Common myeloid progenitor, CD34-positive (primary cell): Measurements from ENCODE around the gene UGT1A3.
A peak's percentile ranks its signal among the peaks of the same experiment; 100 is the strongest.

Experiments
- CTCF ChIA-PET: fragments of 350-600 bp; sonication (Branson Sonifier 250); formaldehyde crosslinking; loops from one replicate; lab custom pipeline; 2021; ENCODE audit warnings: antibody characterized with exemption; lab: Charles Lee
- POLR2A ChIA-PET: fragments of 350-600 bp; sonication (Branson Sonifier 250); formaldehyde crosslinking; loops from one replicate; lab custom pipeline; 2021; ENCODE audit warnings: antibody characterized with exemption; lab: Charles Lee
- DNase-seq, 3 donors: peaks; one replicate each; pipeline versions ENCODE4 v3.0.0 to v3.0.0-alpha.2; 2013
- H3K27ac ChIP-seq, 2 experiments: 1 replicate in 1 of 2; 2 replicates in 1 of 2; pipeline ENCODE4 v1.7.0; 2013; ENCODE audit warnings: inconsistent platforms in 2 of 2, low read length in 2 of 2, mild to moderate bottlenecking in 2 of 2, low read depth in 1 of 2, moderate library complexity in 1 of 2; ENCODE audit not compliant: severe bottlenecking in 2 of 2, insufficient read depth in 1 of 2, poor library complexity in 1 of 2
- H3K27me3 ChIP-seq, 5 experiments: replicated peaks in 2 of 5; 1 replicate in 3 of 5; 2 replicates in 2 of 5; pipeline versions ENCODE4 v1.6.1 to v1.7.0; 2013; ENCODE audit warnings: low read length in 4 of 5, mild to moderate bottlenecking in 2 of 5, moderate library complexity in 2 of 5, inconsistent platforms in 1 of 5; ENCODE audit not compliant: insufficient read depth in 5 of 5, control insufficient read depth in 4 of 5
- H3K36me3 ChIP-seq, 4 experiments: 1 replicate in 2 of 4; 2 replicates in 2 of 4; pipeline versions ENCODE4 v1.6.1 to v1.7.0; 2013; ENCODE audit warnings: low read length in 3 of 4, control low read depth in 1 of 4, mild to moderate bottlenecking in 1 of 4; ENCODE audit not compliant: control insufficient read depth in 4 of 4, insufficient read depth in 4 of 4
- H3K4me1 ChIP-seq, 4 experiments: 1 replicate in 3 of 4; 2 replicates in 1 of 4; pipeline versions ENCODE4 v1.6.1 to v1.7.1; 2013; ENCODE audit warnings: low read length in 3 of 4, mild to moderate bottlenecking in 3 of 4, control low read depth in 1 of 4, inconsistent platforms in 1 of 4, moderate library complexity in 1 of 4; ENCODE audit not compliant: control insufficient read depth in 4 of 4, insufficient read depth in 4 of 4; ENCODE audit errors: control extremely low read depth in 1 of 4
- H3K4me3 ChIP-seq, 7 experiments: 1 replicate in 4 of 7; 2 replicates in 3 of 7; pipeline versions ENCODE4 v1.5.1 to v1.7.0; 2013; ENCODE audit warnings: mild to moderate bottlenecking in 7 of 7, low read length in 6 of 7, moderate library complexity in 6 of 7, inconsistent platforms in 2 of 7, low read depth in 2 of 7, control low read depth in 1 of 7; ENCODE audit not compliant: insufficient read depth in 4 of 7, control insufficient read depth in 1 of 7; ENCODE audit errors: extremely low read depth in 1 of 7
- H3K9me3 ChIP-seq, 5 experiments: 1 replicate in 4 of 5; 2 replicates in 1 of 5; pipeline versions ENCODE4 v1.6.1 to v1.7.1; 2013; ENCODE audit warnings: low read length in 4 of 5, mild to moderate bottlenecking in 2 of 5, inconsistent platforms in 1 of 5, low read depth in 1 of 5, moderate library complexity in 1 of 5; ENCODE audit not compliant: control insufficient read depth in 4 of 5, insufficient read depth in 2 of 5; ENCODE audit errors: control extremely low read depth in 1 of 5
- WGBS: methylation state at CpG from one replicate; pipeline ENCODE4 v1.1.5; 2013; ENCODE audit not compliant: insufficient coverage; 5-methylcytosine and 5-hydroxymethylcytosine counted together

The UGT1A3 gene

DNA sequence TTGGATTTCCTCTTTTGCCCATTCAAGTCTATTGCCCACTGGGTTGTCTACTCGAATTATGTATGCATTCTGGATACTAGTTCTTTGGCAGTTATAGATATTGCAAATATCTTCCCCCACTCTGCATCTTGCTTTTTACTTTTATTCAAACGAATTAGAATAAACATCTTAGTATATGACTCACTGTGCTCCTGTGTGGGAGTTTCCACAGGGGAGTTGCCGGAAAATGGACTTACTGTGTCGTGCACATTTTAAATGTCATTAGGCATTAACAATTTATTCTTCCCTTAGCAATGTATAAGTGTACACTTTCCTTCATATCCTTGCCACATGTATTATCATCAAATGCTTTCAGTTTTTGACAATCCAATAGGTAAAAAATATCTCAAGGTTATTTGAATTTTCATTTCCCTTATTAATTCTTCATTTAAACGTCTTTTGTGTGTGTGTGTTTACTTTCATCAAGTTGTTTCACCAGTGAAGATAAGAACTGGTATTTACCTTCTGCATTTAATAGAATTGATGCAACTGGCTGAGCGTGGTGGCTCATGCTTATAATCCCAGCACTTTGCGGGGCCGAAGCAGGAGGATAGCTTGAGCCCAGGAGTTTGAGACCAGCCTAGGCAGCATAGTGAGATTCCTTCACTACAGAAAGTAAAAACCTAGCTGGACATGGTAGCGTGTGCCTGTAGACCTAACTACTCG lies 20.8 kb upstream of the UGT1A3 start:
- Histone ChIP-seq H3K36me3 (no peaks in the 10 kb centered on the region), H3K9me3 (no peaks in the 10 kb centered on the region), H3K27me3 (no peaks in the 10 kb centered on the region), H3K4me1 (no peaks in the 10 kb centered on the region), H3K27ac (no peak overlapping the region), H3K4me3 (no peak overlapping the region)
- ChIA-PET POLR2A (no interaction called here), CTCF (no interaction called here)
- DNase-seq = no peak
- 96% methylated on average over 8 of the region's 10 CpGs for WGBS

DNA sequence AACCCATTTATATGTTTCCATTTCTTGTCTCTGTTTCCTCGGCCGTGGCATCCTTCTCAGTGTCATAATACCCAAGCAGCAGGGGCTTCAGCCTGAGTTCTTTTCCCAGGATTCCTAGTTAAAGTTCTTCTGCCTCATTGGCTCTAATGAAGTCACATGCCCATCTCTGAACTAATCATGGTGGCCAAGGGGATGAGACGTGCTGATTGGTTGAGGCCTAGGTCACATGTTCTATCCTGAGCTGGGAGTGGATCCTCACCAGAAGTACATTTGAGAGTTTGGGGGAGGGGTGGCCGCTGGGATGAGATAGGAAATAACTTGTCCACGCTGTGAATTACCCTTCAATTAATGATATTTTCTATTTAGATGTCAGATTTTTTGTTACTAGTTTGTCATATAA lies 19.9 kb upstream of the UGT1A3 start:
- WGBS = 90% methylated on average over 2 of the region's 5 CpGs

DNA sequence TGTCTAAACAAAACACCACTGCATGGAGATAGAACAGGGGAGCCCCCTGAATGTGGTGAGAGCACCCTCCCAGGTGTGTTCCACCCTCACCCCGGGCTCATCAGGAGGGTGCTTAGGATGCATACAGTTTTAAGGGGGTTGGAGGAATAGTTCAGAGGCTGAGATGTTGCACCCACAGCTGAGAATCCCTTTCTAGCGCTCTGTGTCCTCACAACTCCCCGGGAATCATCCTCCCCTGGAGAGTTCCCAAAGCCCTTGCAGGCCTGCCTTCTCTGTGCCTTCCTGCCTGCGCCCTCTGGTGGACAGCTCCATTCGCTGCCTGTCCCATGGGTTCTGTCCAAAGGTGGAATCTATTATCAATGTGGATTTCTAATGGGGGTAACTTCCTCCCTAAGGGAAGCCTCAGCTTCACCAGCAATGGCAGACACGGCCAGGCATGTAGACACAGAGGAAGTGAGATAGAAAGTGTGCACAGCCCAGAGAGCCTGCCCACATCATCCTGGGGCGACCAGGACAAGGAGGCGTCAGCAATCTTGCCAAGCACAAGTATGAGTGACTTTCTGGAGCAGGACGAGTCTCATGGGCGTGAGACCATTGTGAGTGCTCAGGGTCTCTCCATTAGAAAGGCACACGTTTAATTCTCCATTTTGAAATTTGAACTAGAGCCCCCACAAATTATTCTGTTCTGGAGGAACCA lies 17.4 kb upstream of the UGT1A3 start:
- ChIA-PET CTCF (interaction anchor here (0.6 to 1.1 kb wide), 7 partner anchors 15 to 1955 kb away, joined by 3 to 4 read pairs (median 3); no protein-coding TSS in a partner anchor), POLR2A (no interaction called here)
- Histone ChIP-seq H3K4me3 (no peak overlapping the region), H3K9me3 (no peaks in the 10 kb centered on the region), H3K27me3 (no peaks in the 10 kb centered on the region), H3K27ac (no peak overlapping the region), H3K36me3 (no peaks in the 10 kb centered on the region), H3K4me1 (no peaks in the 10 kb centered on the region)
- WGBS = 52% methylated on average over 8 of the region's 11 CpGs
- DNase-seq = peak; percentile 46 to 69 (median 65)

More for the DNA sequence above, 19.9 kb upstream of the UGT1A3 start:
- H3K9me3 ChIP-seq = no peaks in the 10 kb centered on the region
- no peak overlapping the region for H3K27ac ChIP-seq
- no peaks in the 10 kb centered on the region for H3K36me3 ChIP-seq
- DNase-seq = no peak
- ChIA-PET POLR2A (no interaction called here), CTCF (no interaction called here)
- H3K4me3 ChIP-seq = no peak overlapping the region
- H3K4me1 ChIP-seq = no peaks in the 10 kb centered on the region
- no peaks in the 10 kb centered on the region for H3K27me3 ChIP-seq

DNA sequence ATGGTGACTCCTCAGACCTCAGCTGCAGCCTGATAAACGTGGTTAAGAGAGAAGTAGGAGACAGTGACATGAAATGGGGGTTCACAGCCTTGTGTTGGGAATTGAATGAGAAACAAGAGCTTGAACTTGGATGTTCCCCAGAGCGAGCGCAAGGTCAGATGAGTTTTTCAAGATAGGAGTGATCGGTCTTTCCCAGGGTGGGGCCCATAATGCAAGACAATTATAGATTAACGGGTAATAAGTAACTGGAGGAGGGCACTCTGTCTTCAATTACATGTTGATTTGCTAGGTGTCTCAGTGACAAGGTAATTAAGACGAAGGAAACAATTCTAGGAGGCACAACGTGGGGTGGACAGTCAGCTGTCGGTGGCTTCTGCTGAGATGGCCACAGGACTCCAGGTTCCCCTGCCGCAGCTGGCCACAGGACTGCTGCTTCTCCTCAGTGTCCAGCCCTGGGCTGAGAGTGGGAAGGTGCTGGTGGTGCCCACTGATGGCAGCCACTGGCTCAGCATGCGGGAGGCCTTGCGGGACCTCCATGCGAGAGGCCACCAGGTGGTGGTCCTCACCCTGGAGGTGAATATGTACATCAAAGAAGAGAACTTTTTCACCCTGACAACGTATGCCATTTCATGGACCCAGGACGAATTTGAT lies 16.1 kb upstream of the UGT1A3 start, which contains the start of gene UGT1A5:
UGT1A5 (plus strand) TSS at position 297 of the 651 bp plus-strand sequence; CDS start at position 382, 85 bp downstream.
- DNase-seq = no peak
- POLR2A ChIA-PET = no interaction called here
- WGBS = 95% methylated on average over 14 of the region's 14 CpGs

DNA sequence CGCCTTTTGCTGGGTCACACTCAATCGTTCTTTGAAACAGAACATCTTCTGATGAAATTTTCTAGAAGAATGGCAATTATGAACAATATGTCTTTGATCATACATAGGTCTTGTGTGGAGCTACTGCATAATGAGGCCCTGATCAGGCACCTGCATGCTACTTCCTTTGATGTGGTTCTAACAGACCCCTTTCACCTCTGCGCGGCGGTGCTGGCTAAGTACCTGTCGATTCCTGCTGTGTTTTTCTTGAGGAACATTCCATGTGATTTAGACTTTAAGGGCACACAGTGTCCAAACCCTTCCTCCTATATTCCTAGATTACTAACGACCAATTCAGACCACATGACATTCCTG lies 15.6 kb upstream of the UGT1A3 start:
- 87% methylated on average over 4 of the region's 7 CpGs for WGBS
- H3K9me3 ChIP-seq = no peaks in the 10 kb centered on the region
- ChIA-PET CTCF (no interaction called here), POLR2A (no interaction called here)
- no peaks in the 10 kb centered on the region for H3K4me1 ChIP-seq
- DNase-seq = no peak
- H3K27me3 ChIP-seq = peaks cover 0 to 4% (median 2%) of the 10 kb centered on the region in 5 experiments
- H3K36me3 ChIP-seq = no peaks in the 10 kb centered on the region
- H3K4me3 ChIP-seq = no peak overlapping the region
- no peak overlapping the region for H3K27ac ChIP-seq

More for the DNA sequence above, 16.1 kb upstream of the UGT1A3 start, which contains the start of gene UGT1A5:
- Histone ChIP-seq H3K27me3 (peaks cover 0 to 4% (median 2%) of the 10 kb centered on the region in 5 experiments), H3K36me3 (no peaks in the 10 kb centered on the region), H3K9me3 (no peaks in the 10 kb centered on the region), H3K27ac (no peak within 1 kb of the TSS), H3K4me1 (no peaks in the 10 kb centered on the region), H3K4me3 (no peak within 1 kb of the TSS)
- CTCF ChIA-PET = interaction anchor here (0.9 kb wide), 1 partner anchor 13 kb away, joined by 3 read pairs; no protein-coding TSS in a partner anchor

DNA sequence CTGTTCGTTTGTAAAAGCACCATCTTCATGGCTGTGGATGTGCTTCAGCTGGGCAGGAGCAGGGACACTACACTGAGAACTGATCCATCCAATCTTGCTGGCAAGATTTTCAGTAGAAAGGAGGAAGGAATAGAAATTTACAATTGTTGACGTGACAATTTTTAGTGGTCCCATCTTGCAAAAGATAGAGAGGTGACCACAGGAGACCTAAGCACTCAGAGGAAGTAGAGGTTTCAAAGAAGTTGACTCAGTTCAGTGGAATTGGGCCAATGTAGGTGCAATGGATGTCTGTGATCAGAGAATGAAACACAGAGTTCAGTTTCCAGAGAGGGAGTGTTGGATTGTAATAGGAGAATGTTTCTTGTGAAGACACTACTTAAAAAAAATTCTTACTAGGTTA lies 14.7 kb upstream of the UGT1A3 start:
- H3K27me3 ChIP-seq = peaks cover 0 to 4% (median 2%) of the 10 kb centered on the region in 5 experiments
- ChIA-PET CTCF (no interaction called here), POLR2A (no interaction called here)
- H3K27ac ChIP-seq = no peak overlapping the region
- no peaks in the 10 kb centered on the region for H3K4me1 ChIP-seq
- H3K4me3 ChIP-seq = no peak overlapping the region
- DNase-seq = peak in 2 of 3 donors; percentile 4 to 13
- WGBS = 74% methylated on average over 2 of the region's 2 CpGs
- H3K9me3 ChIP-seq = no peaks in the 10 kb centered on the region
- no peaks in the 10 kb centered on the region for H3K36me3 ChIP-seq

DNA sequence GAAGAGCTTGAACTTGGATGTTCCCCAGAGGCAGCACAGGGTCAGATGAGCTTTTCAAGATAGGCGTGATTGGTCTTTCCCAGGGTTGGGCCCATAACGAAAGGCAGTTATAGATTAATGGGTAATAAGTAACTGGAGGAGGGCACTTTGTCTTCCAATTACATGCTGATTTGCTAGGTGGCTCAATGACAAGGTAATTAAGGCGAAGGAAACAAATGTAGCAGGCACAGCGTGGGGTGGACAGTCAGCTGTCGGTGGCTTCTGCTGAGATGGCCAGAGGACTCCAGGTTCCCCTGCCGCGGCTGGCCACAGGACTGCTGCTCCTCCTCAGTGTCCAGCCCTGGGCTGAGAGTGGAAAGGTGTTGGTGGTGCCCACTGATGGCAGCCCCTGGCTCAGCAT lies 10.3 kb upstream of the UGT1A3 start, which contains the start of gene UGT1A4:
UGT1A4 (plus strand) TSS at position 185 of the 400 bp plus-strand sequence; CDS start at position 270, 85 bp downstream.
- H3K4me1 ChIP-seq = no peaks in the 10 kb centered on the region
- H3K36me3 ChIP-seq = no peaks in the 10 kb centered on the region
- ChIA-PET POLR2A (no interaction called here), CTCF (no interaction called here)
- H3K27me3 ChIP-seq = peaks cover 0 to 4% (median 2%) of the 10 kb centered on the region in 5 experiments
- no peak for DNase-seq
- no peak within 1 kb of the TSS for H3K27ac ChIP-seq
- no peak within 1 kb of the TSS for H3K4me3 ChIP-seq
- H3K9me3 ChIP-seq = no peaks in the 10 kb centered on the region
- 96% methylated on average over 7 of the region's 7 CpGs for WGBS
